Right lobe of liver (tissue), 6 donors: ENCODE results near the gene MYT1. TPM values are rescaled to one million over a fixed set of nuclear protein-coding genes. Genes with fewer than 3 reads are reported as not detected.

Experiments
- ATAC-seq, 4 donors: fragments of 200-7000 bp; cut with Tn5 transposase; one replicate each; pipeline ENCODE4 v1.9.1; 2020; ENCODE audit warnings: mild to moderate bottlenecking in 4 of 4, moderate library complexity in 4 of 4
- DNase-seq, 3 donors: peaks; one replicate each; pipeline ENCODE4 v3.0.0-alpha.2; 2020
- H3K27ac ChIP-seq, 3 donors: fragments of 200-600 bp; one replicate each; pipeline ENCODE4 v1.8.0; 2022
- H3K27me3 ChIP-seq, 2 donors: fragments of 200-600 bp; one replicate each; pipeline ENCODE4 v1.8.0; 2022
- H3K36me3 ChIP-seq, 4 donors: fragments of 200-600 bp; sonication (generic) in 1 of 4; one replicate each; pipeline versions ENCODE4 v1.5.1 to v1.8.0; 2017 to 2022; ENCODE audit warnings: control low read depth in 1 of 4
- H3K4me1 ChIP-seq, 4 donors: fragments of 200-600 bp; sonication (generic) in 1 of 4; one replicate each; pipeline versions ENCODE4 v1.5.1 to v1.8.0; 2017 to 2022; ENCODE audit warnings: control low read depth in 1 of 4
- H3K4me3 ChIP-seq, 3 donors: fragments of 200-600 bp; one replicate each; pipeline ENCODE4 v1.8.0; 2022
- H3K9me3 ChIP-seq, 4 donors: fragments of 200-600 bp; sonication (generic) in 1 of 4; one replicate each; pipeline versions ENCODE4 v1.5.1 to v1.8.0; 2017 to 2022; ENCODE audit warnings: control low read depth in 1 of 4
- POLR2A ChIP-seq: fragments of 450-650 bp; IDR thresholded peaks from one replicate; pipeline ENCODE4 v1.6.1; 2017; ENCODE audit warnings: antibody characterized with exemption, mild to moderate bottlenecking
- WGBS: methylation state at CpG from one replicate; pipeline ENCODE4 v1.1.6; 2018; ENCODE audit warnings: low coverage, low lambda C conversion rate; ENCODE audit not compliant: insufficient coverage; ENCODE audit errors: missing lambda C conversion rate; 5-methylcytosine and 5-hydroxymethylcytosine counted together
- intact Hi-C, 2 donors: fragments of 100-400 bp; cut with DNase I; formaldehyde crosslinking; loops; one replicate each; pipeline versions ENCODE4 v1.11.2 to v1.14.1; 2022
- total RNA-seq, 6 experiments: library from RNA; depleted of rRNA in 2 of 6; stranded (reverse); fragments of >200 nt in 2 of 6; fragmentation: NEBNext Ultra II Directional in 3 of 6; extraction: Animal tissue kit (Norgen Biotek cat#: 25700) in 3 of 6; gene quantifications; one replicate each; pipeline versions ENCODE4 v1.1.0 to v1.2.4, GENCODE V29; 2016 to 2023
- TF ChIP-seq, protein P1 (sequence below), 4 donors: fragments of 200-600 bp in 3 of 4; fragments of 450-650 bp in 1 of 4; IDR thresholded peaks; one replicate each; pipeline versions ENCODE4 v1.5.1 to v1.8.0; 2016 to 2022; ENCODE audit warnings: antibody characterized with exemption in 4 of 4, mild to moderate bottlenecking in 2 of 4
- donor health status: DM: no; HTN: yes; CAD: no.
- donor health status: DM: no; HTN: no; CAD: no.
- donor health status: DM: no; HTN: no; CAD: no.
- donor health status: DM: no; HTN: yes; CAD: no.
- donor health status: DM: no; HTN: yes; CAD: no.

Gene MYT1
- total RNA-seq, 6 experiments from 2014 or later, result 0.06 to 0.09 TPM; not detected in 4

DNA sequence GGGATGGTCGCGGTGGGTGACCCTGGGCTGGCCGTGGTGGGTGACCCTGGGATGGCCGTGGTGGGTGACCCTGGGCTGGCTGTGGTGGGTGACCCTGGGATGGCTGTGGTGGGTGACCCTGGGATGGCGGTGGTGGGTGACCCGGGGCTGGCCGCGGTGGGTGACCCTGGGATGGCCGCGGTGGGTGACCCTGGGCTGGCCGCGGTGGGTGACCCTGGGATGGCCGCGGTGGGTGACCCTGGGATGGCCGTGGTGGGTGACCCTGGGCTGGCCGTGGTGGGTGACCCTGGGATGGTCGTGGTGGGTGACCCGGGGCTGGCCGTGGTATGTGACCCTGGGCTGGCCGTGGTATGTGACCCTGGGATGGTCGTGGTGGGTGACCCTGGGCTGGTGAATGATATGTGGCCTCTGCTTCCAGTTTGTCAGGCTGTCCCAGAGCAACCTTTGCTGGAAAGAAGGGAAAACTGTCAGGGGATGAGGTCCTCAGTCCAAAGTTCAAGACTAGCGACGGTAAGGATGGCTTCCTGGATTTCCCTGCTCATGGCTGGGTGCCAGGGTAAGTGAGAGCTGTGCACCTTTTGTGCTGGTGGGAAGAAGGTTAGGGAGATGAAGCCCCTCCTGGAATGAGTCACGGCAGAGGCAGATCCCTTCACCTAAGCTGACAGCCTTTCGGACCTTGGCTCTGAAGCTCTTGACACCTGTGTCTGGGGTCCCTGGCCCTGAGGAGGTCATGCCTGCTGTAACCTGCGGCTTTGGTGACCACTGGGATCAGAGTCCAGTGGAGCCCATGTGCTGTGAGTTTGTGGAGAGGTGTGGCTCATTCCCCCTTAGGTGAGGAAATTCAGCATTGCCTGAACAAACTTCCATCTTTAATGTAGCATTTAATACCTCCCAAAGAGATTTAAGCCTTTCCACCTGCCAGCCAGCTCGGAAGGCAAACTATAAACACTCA lies 72.2 kb downstream of the MYT1 start:
- intact Hi-C loops, result no loop called here
- H3K9me3 ChIP-seq, result no peaks in the 10 kb centered on the region
- H3K36me3 ChIP-seq, result no peaks in the 10 kb centered on the region
- peak overlapping the region; percentile 6 to 41 (median 37) for H3K27ac ChIP-seq
- no peak for TF ChIP-seq POLR2A
- TF ChIP-seq, protein P1, sequence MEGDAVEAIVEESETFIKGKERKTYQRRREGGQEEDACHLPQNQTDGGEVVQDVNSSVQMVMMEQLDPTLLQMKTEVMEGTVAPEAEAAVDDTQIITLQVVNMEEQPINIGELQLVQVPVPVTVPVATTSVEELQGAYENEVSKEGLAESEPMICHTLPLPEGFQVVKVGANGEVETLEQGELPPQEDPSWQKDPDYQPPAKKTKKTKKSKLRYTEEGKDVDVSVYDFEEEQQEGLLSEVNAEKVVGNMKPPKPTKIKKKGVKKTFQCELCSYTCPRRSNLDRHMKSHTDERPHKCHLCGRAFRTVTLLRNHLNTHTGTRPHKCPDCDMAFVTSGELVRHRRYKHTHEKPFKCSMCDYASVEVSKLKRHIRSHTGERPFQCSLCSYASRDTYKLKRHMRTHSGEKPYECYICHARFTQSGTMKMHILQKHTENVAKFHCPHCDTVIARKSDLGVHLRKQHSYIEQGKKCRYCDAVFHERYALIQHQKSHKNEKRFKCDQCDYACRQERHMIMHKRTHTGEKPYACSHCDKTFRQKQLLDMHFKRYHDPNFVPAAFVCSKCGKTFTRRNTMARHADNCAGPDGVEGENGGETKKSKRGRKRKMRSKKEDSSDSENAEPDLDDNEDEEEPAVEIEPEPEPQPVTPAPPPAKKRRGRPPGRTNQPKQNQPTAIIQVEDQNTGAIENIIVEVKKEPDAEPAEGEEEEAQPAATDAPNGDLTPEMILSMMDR (IDR thresholded peaks at IDR 0.05), result no peak
- peaks cover 0 to 44% (median 18%) of the 10 kb centered on the region in 4 donors for H3K4me1 ChIP-seq
- DNase-seq (peak in 2 of 3 donors; percentile 58 to 69), ATAC-seq (peak in 3 of 4 donors; percentile 14 to 64 (median 50))
- WGBS, result 29% methylated on average over 5 of the region's 27 CpGs
- H3K27me3 ChIP-seq, result no peaks in the 10 kb centered on the region
- H3K4me3 ChIP-seq, result no peak overlapping the region

DNA sequence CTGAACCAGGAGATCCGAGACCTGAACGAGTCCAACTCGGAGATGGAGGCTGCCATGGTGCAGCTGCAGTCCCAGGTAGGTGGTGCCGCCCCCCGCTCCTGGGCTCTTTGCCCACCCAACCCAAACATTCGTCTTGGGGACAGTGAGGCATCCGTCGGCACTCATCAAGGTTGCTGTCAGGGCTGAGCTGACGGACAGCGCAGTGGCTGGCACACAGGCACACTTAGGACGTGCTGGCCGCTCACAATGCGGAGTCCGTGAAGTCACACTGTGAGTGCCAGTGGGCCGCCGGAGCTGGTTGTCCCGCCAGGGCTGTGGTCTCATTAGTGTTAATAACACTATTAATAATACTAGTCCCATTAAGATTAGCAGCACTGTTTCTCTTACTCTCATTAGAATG lies 73.1 kb downstream of the MYT1 start:
- DNase-seq (peak in 2 of 3 donors; percentile 22 to 56), ATAC-seq (no peak)
- TF ChIP-seq, protein P1 (IDR thresholded peaks at IDR 0.05), result no peak
- TF ChIP-seq POLR2A, result no peak

GRCh38 chr20:64238115-64238825 lies 74.0 kb downstream of the MYT1 start:
- WGBS, result 28% methylated on average over 5 of the region's 11 CpGs
- TF ChIP-seq, protein P1 (IDR thresholded peaks at IDR 0.05), result no peak
- peak; percentile 33 for TF ChIP-seq POLR2A
- H3K27ac ChIP-seq, result peak overlapping the region; percentile 60 to 68 (median 68)
- H3K4me3 ChIP-seq, result no peak overlapping the region
- H3K9me3 ChIP-seq, result no peaks in the 10 kb centered on the region
- intact Hi-C loops, result no loop called here
- peak; percentile 38 to 76 (median 68) for DNase-seq
- peak; percentile 66 to 79 (median 76) for ATAC-seq
- H3K36me3 ChIP-seq, result no peaks in the 10 kb centered on the region
- no peaks in the 10 kb centered on the region for H3K27me3 ChIP-seq
- H3K4me1 ChIP-seq, result peaks cover 0 to 57% (median 27%) of the 10 kb centered on the region in 4 donors

More for the DNA sequence above, 73.1 kb downstream of the MYT1 start:
- intact Hi-C loops, result no loop called here
- Histone ChIP-seq H3K36me3 (no peaks in the 10 kb centered on the region), H3K4me3 (no peak overlapping the region), H3K27ac (peak overlapping the region; percentile 6 to 68 (median 41)), H3K9me3 (no peaks in the 10 kb centered on the region), H3K4me1 (peaks cover 0 to 51% (median 23%) of the 10 kb centered on the region in 4 donors), H3K27me3 (no peaks in the 10 kb centered on the region)
- 86% methylated on average over 3 of the region's 17 CpGs for WGBS

DNA sequence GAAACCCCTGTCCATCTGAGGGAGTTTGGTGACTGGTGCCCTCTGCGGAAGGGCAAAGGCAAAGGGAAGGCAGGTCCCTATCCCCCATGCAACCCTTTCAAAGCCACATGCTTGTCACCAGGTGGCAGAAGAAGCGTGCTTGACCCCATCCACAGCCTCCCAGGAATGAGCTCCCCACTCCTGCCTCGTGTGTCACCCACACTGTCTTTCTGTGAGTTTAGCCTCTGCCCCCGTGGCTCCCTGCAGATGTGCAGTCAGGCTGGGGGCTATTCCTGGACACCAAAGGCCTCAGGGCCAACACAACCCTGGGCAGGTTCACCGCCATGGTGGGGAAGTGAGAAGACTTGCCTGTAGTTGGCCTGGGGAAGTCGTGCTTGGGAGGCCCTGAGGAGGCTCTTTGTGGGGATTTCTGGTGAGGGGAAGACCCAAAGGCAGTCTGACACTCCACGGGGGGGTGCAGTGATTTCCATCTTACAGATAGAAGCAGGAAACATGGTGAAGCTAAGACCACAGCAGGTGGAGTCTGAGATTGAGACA lies 74.7 kb downstream of the MYT1 start:
- WGBS, result 82% methylated on average over 3 of the region's 7 CpGs
- peak overlapping the region; percentile 58 to 68 (median 60) for H3K27ac ChIP-seq
- intact Hi-C loops, result no loop called here
- no peaks in the 10 kb centered on the region for H3K9me3 ChIP-seq
- TF ChIP-seq, protein P1 (IDR thresholded peaks at IDR 0.05), result no peak
- TF ChIP-seq POLR2A, result no peak
- peaks cover 0 to 52% (median 27%) of the 10 kb centered on the region in 4 donors for H3K4me1 ChIP-seq
- no peaks in the 10 kb centered on the region for H3K27me3 ChIP-seq
- H3K36me3 ChIP-seq, result no peaks in the 10 kb centered on the region
- no peak overlapping the region for H3K4me3 ChIP-seq
- ATAC-seq (no peak), DNase-seq (peak in 2 of 3 donors; percentile 12 to 39)
